Common myeloid progenitor, CD34-positive (primary cell): ENCODE measurements around the gene COPS8.
A peak's percentile ranks its signal among the peaks of the same experiment; 100 is the strongest.

ENCODE experiments used
- CTCF ChIA-PET: fragments of 350-600 bp; sonication (Branson Sonifier 250); formaldehyde crosslinking; loops from one replicate; lab custom pipeline; 2021; ENCODE audit warnings: antibody characterized with exemption; lab: Charles Lee
- POLR2A ChIA-PET: fragments of 350-600 bp; sonication (Branson Sonifier 250); formaldehyde crosslinking; loops from one replicate; lab custom pipeline; 2021; ENCODE audit warnings: antibody characterized with exemption; lab: Charles Lee
- DNase-seq, 3 donors: peaks; one replicate each; pipeline versions ENCODE4 v3.0.0 to v3.0.0-alpha.2; 2013
- H3K27ac ChIP-seq, 2 experiments: 1 replicate in 1 of 2; 2 replicates in 1 of 2; pipeline ENCODE4 v1.7.0; 2013; ENCODE audit warnings: inconsistent platforms in 2 of 2, low read length in 2 of 2, mild to moderate bottlenecking in 2 of 2, low read depth in 1 of 2, moderate library complexity in 1 of 2; ENCODE audit not compliant: severe bottlenecking in 2 of 2, insufficient read depth in 1 of 2, poor library complexity in 1 of 2
- H3K27me3 ChIP-seq, 5 experiments: replicated peaks in 2 of 5; 1 replicate in 3 of 5; 2 replicates in 2 of 5; pipeline versions ENCODE4 v1.6.1 to v1.7.0; 2013; ENCODE audit warnings: low read length in 4 of 5, mild to moderate bottlenecking in 2 of 5, moderate library complexity in 2 of 5, inconsistent platforms in 1 of 5; ENCODE audit not compliant: insufficient read depth in 5 of 5, control insufficient read depth in 4 of 5
- H3K36me3 ChIP-seq, 4 experiments: 1 replicate in 2 of 4; 2 replicates in 2 of 4; pipeline versions ENCODE4 v1.6.1 to v1.7.0; 2013; ENCODE audit warnings: low read length in 3 of 4, control low read depth in 1 of 4, mild to moderate bottlenecking in 1 of 4; ENCODE audit not compliant: control insufficient read depth in 4 of 4, insufficient read depth in 4 of 4
- H3K4me1 ChIP-seq, 4 experiments: 1 replicate in 3 of 4; 2 replicates in 1 of 4; pipeline versions ENCODE4 v1.6.1 to v1.7.1; 2013; ENCODE audit warnings: low read length in 3 of 4, mild to moderate bottlenecking in 3 of 4, control low read depth in 1 of 4, inconsistent platforms in 1 of 4, moderate library complexity in 1 of 4; ENCODE audit not compliant: control insufficient read depth in 4 of 4, insufficient read depth in 4 of 4; ENCODE audit errors: control extremely low read depth in 1 of 4
- H3K4me3 ChIP-seq, 7 experiments: 1 replicate in 4 of 7; 2 replicates in 3 of 7; pipeline versions ENCODE4 v1.5.1 to v1.7.0; 2013; ENCODE audit warnings: mild to moderate bottlenecking in 7 of 7, low read length in 6 of 7, moderate library complexity in 6 of 7, inconsistent platforms in 2 of 7, low read depth in 2 of 7, control low read depth in 1 of 7; ENCODE audit not compliant: insufficient read depth in 4 of 7, control insufficient read depth in 1 of 7; ENCODE audit errors: extremely low read depth in 1 of 7
- H3K9me3 ChIP-seq, 5 experiments: 1 replicate in 4 of 5; 2 replicates in 1 of 5; pipeline versions ENCODE4 v1.6.1 to v1.7.1; 2013; ENCODE audit warnings: low read length in 4 of 5, mild to moderate bottlenecking in 2 of 5, inconsistent platforms in 1 of 5, low read depth in 1 of 5, moderate library complexity in 1 of 5; ENCODE audit not compliant: control insufficient read depth in 4 of 5, insufficient read depth in 2 of 5; ENCODE audit errors: control extremely low read depth in 1 of 5
- WGBS: methylation state at CpG from one replicate; pipeline ENCODE4 v1.1.5; 2013; ENCODE audit not compliant: insufficient coverage; 5-methylcytosine and 5-hydroxymethylcytosine counted together

COPS8 gene

DNA sequence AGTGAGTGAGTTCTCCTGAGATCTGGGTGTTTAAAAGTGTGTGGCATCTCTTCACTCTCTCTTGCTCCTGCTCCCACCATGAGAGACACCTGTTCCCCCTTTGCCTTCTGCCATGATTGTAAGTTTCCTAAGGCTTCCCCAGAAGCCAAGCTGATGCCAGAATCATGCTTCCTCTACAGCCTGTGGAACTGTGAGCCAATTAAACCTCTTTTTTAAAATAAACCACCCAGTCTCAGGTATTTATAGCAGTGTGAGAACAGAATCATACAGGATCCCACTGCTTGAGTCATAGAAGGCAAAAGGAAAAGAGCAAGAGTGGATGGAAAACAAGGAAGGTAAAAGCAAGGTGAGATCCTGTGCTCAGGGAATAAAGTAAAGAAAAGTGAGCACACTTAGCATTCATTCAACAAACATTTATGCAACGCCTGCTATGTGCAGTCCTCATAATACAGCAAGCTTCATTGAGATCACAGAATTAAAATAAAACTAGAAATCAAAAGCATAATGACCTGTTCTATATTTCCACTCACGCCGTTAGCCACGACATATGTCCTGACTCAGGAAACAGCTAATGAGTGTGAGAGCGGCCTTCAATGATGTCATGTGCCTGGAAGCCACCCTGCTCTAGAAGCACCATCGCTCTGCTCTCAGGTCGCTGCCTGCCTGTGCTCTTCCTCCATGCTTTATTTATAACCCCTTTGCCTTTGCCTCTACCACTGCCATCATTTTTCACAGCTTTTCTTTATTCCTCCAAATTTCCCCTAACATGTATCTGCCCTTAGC is 11.3 kb upstream of the COPS8 start:
- no peak overlapping the region for H3K27ac ChIP-seq
- no peaks in the 10 kb centered on the region for H3K4me1 ChIP-seq
- WGBS = 77% methylated on average over 7 of the region's 7 CpGs
- ChIA-PET POLR2A (no interaction called here), CTCF (interaction anchor here (1.0 to 2.8 kb wide), 5 partner anchors 9 to 722 kb away, joined by 3 to 10 read pairs (median 4); partner anchors contain the start of gene COPS8)
- DNase-seq = no peak
- H3K4me3 ChIP-seq = no peak overlapping the region
- no peaks in the 10 kb centered on the region for H3K9me3 ChIP-seq
- no peaks in the 10 kb centered on the region for H3K36me3 ChIP-seq
- H3K27me3 ChIP-seq = no peaks in the 10 kb centered on the region

DNA sequence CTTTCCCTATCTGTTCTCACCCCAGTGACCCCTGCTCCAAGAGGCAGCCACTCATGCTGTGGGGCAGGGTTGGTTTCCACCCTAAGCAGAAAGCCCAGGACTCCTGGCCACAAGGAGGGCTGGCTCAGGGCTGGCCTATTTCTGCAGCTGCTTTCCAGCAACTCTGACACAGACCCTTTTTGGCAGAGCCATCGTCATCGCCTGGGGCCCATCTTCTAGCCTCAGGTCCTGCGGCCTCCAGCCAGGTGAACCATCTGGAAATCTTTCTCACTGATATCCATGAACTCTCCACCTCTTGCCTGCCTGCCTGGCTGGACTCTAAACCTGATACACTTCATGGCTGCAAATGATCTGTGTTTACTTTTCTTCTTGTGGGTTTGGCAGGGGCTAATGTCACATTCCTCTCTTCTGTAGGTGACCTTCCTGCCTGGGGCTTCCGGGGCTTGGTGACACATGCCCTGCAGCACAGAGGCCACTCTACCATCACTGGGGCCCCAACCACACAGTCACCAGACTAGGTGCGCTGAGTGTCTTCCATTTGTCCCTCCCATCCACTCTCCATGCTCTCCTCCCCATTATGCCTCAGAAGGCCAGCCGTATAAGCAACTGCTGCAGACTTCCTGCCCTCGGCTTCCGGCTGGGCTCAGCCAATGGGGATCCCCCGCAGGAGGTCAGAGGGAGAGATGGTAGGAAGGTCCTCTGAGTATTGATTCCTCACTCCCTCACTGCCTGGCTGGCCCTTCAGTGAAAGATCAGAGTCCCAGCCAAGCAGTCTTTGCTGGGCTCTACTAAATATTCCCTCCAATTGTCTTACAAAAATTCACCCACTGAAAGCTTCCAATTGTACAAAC is 9.7 kb upstream of the COPS8 start:
- Histone ChIP-seq H3K36me3 (no peaks in the 10 kb centered on the region), H3K4me3 (no peak overlapping the region), H3K4me1 (no peaks in the 10 kb centered on the region), H3K27ac (no peak overlapping the region), H3K27me3 (no peaks in the 10 kb centered on the region), H3K9me3 (no peaks in the 10 kb centered on the region)
- DNase-seq = no peak
- ChIA-PET POLR2A (no interaction called here), CTCF (interaction anchor here (1.1 to 2.8 kb wide), 4 partner anchors 8 to 14 kb away, joined by 3 to 10 read pairs (median 3); partner anchors contain the start of gene COPS8)
- 88% methylated on average over 8 of the region's 9 CpGs for WGBS

DNA sequence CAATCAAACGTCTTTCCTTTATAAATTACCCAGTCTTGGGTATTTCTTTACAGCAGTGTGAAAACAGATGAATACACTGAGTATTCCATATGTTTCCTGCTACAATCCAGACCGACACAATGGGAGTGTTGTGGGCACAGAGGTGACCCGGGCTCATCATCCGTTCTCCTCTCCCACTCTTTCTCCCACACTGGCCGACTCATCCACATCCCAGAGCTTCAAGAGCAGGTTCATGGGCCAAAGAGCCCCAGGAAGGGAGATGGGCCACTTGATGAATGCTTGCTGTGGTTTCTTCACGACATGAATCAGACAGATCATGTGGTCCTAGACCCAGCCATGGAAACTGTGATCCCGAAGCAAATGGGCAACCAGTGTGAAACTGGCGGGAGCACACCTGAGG is 4.1 kb upstream of the COPS8 start:
- 95% methylated on average over 4 of the region's 8 CpGs for WGBS
- Histone ChIP-seq H3K4me3 (no peak overlapping the region), H3K9me3 (no peaks in the 10 kb centered on the region), H3K36me3 (no peaks in the 10 kb centered on the region), H3K4me1 (peaks cover 9 to 14% (median 10%) of the 10 kb centered on the region in 4 experiments), H3K27ac (no peak overlapping the region), H3K27me3 (no peaks in the 10 kb centered on the region)
- POLR2A ChIA-PET = no interaction called here
- no peak for DNase-seq
- CTCF ChIA-PET = interaction anchor here (2.3 kb wide), 1 partner anchor 11 kb away, joined by 9 read pairs; no protein-coding TSS in a partner anchor

DNA sequence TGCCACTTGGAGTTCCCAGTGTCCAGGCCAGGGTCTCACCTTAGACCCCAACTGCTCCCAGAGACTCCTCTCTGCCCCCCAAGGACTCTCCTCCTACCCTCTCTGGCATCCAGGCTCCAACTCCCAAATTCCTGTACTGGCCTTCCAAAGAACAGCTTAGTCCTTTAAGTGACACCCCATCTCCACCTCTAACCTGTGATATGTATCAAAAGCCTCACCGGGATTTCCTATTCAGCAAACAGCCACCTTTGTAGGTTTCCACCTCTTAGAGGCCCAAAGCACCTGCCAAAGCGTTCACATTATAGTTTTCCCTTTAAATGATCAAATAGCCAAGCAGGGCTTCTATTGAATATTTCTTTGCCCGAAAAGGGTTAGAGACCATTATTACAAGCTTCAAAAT is 2.7 kb upstream of the COPS8 start:
- H3K4me3 ChIP-seq = no peak overlapping the region
- ChIA-PET POLR2A (no interaction called here), CTCF (no interaction called here)
- WGBS = 98% methylated on average over 3 of the region's 3 CpGs
- H3K27ac ChIP-seq = no peak overlapping the region
- no peaks in the 10 kb centered on the region for H3K36me3 ChIP-seq
- H3K27me3 ChIP-seq = no peaks in the 10 kb centered on the region
- H3K9me3 ChIP-seq = no peaks in the 10 kb centered on the region
- DNase-seq = no peak
- peaks cover 10 to 21% (median 15%) of the 10 kb centered on the region in 4 experiments for H3K4me1 ChIP-seq

DNA sequence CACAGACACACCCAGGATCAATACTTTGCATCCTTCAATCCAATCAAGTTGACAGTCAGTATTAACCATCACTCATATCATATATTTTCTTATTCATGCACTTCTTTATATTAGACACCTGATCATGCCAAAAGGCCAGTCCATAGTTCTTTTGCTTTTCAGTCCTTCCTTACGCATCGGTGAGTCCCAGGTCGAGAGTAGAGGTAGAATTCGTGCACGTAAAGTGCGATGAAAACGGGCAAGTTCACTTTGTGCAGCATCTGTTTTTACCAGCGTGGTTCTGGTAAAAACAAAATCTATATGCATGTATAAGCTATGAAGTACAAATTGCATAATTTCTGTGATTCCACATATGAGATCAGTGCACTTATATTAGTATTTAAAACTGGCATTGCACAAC is 1.2 kb upstream of the COPS8 start:
- CTCF ChIA-PET = interaction anchor here (1.1 to 1.6 kb wide), 5 partner anchors 8 to 741 kb away, joined by 3 to 10 read pairs (median 3); no protein-coding TSS in a partner anchor
- H3K36me3 ChIP-seq = peaks cover 0 to 2% (median 0%) of the 10 kb centered on the region in 4 experiments
- no peak overlapping the region for H3K27ac ChIP-seq
- no peaks in the 10 kb centered on the region for H3K27me3 ChIP-seq
- DNase-seq = no peak
- POLR2A ChIA-PET = interaction anchor here (0.6 kb wide), 1 partner anchor 1320 kb away, joined by 3 read pairs; no protein-coding TSS in a partner anchor
- peaks cover 10 to 21% (median 15%) of the 10 kb centered on the region in 4 experiments for H3K4me1 ChIP-seq
- no peaks in the 10 kb centered on the region for H3K9me3 ChIP-seq
- WGBS = 100% methylated on average over 5 of the region's 8 CpGs
- H3K4me3 ChIP-seq = peak overlapping the region in 4 of 7 experiments; percentile 90 to 99 (median 92)

DNA sequence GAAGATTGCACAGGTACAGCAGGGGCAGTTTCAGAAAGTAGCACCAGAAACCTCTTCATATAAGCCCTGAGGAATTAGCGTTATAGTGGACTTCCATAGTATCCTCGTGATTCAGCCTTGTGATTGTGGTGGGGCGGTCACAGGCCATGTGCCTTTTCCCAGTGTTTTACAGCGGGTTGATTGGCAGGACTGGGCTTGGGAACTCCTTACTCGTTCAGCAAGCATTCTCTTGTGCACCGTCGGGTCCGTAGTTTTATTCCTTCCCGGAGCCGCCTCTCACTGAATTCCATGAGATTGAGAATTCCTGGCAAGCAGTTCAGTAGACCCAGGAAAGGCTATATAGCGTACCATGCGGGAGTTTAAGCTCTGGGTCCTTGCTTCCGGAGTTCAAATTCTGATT is 5.2 kb downstream of the COPS8 start:
- H3K27me3 ChIP-seq = no peaks in the 10 kb centered on the region
- peaks cover 7 to 40% (median 24%) of the 10 kb centered on the region in 4 experiments for H3K36me3 ChIP-seq
- H3K9me3 ChIP-seq = no peaks in the 10 kb centered on the region
- H3K4me1 ChIP-seq = peaks cover 5 to 11% (median 9%) of the 10 kb centered on the region in 4 experiments
- WGBS = 98% methylated on average over 10 of the region's 13 CpGs
- ChIA-PET POLR2A (no interaction called here), CTCF (no interaction called here)
- H3K4me3 ChIP-seq = no peak overlapping the region
- no peak overlapping the region for H3K27ac ChIP-seq
- DNase-seq = no peak
